Measurements from ENCODE around the gene A2M. TPM values are rescaled to one million over a fixed set of nuclear protein-coding genes. Genes with fewer than 3 reads are reported as not detected.

The A2M gene
- total RNA-seq, 2 experiments from 2014 or later, result not detected

DNA sequence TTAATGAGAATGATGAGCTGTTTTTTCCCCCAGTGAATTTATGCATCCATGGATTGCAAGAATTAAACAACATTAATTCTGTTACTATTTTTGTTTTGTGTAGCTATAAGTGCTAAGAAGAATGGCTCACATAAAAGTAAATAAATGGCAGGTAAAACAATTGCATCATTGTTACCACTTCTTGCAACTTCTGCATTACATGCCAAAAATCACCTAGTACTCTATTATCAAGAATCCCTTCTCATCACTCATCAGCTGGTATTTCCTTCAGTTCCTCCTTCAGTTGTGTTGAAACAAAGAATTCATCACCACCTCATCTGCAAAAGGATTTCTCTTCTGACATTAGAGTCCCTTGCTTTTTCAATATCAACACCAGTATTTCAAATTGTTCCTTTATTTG lies 773 bp downstream of the A2M start:
- ChIA-PET CTCF (interaction anchor here (1.2 kb wide), 1 partner anchor 21 kb away, joined by 5 read pairs; no protein-coding TSS in a partner anchor), POLR2A (no interaction called here)
- no peak overlapping the region for H3K4me3 Mint-ChIP-seq
- intact Hi-C loops (cut with micrococcal nuclease), result no loop called here
- no peak overlapping the region for H3K27ac Mint-ChIP-seq
- H3K9me3 Mint-ChIP-seq, result no peaks in the 10 kb centered on the region
- H3K4me1 Mint-ChIP-seq (ENCODE audit: low read depth), result peaks cover 28% of the 10 kb centered on the region
- H3K36me3 Mint-ChIP-seq, result no peaks in the 10 kb centered on the region
- H3K27me3 Mint-ChIP-seq, result no peaks in the 10 kb centered on the region
- DNase-seq, result no peak

DNA sequence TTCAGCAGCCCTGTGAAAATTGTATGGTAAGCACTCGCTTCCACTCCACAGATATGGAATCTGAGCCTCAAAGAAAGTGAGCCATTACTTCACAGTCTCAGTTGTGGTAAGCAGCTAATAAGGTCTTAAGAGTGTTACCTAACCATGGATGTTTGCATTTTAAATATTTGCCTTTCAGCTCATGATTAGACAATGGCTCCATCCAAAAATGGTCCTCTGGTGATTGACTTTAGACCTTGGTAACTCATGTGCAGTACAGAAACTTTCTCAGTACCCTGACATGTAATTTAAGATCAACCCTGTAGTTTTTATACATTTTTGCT lies 1.8 kb downstream of the A2M start:
- H3K4me3 Mint-ChIP-seq, result no peak overlapping the region
- H3K27me3 Mint-ChIP-seq, result no peaks in the 10 kb centered on the region
- H3K36me3 Mint-ChIP-seq, result no peaks in the 10 kb centered on the region
- no peak for DNase-seq
- ChIA-PET POLR2A (no interaction called here), CTCF (no interaction called here)
- H3K9me3 Mint-ChIP-seq, result no peaks in the 10 kb centered on the region
- intact Hi-C loops (cut with micrococcal nuclease), result no loop called here
- H3K4me1 Mint-ChIP-seq (ENCODE audit: low read depth), result peaks cover 28% of the 10 kb centered on the region
- H3K27ac Mint-ChIP-seq, result no peak overlapping the region

DNA sequence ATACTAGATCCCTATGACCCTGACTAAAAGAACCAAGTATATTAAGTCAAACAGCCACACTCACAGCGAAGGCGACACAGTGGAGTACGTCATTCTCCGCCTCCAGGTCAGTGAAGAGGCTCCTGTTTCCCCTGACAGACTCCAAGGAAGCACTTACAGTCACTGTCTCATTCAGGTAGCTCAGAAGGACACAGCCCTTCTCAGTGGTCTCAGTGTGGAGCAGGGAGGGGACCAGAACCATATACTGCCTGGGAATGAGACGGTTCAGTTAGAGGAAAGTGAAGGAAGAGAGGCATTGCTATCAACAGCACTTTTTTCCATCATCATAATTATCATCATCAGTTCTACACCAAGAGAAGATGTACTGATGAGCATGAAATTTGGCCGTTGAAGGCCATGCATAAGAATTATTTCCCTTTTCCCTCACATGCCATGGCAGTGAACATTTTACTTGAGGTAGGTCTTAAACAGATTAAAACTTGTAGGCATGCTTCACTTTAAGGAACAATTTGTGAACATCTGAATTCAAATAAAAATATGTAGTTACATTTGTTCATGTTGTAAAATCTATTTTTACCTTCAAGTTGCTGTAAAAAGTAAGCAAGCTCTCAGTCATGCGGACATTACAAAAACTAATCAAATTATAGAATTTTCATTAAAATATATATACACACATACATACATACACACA lies 2.3 kb downstream of the A2M start:
- H3K9me3 Mint-ChIP-seq, result no peaks in the 10 kb centered on the region
- no peak overlapping the region for H3K27ac Mint-ChIP-seq
- CTCF ChIA-PET, result no interaction called here
- intact Hi-C loops (cut with micrococcal nuclease), result no loop called here
- no peaks in the 10 kb centered on the region for H3K36me3 Mint-ChIP-seq
- POLR2A ChIA-PET, result no interaction called here
- DNase-seq, result no peak
- H3K4me1 Mint-ChIP-seq (ENCODE audit: low read depth), result peaks cover 25% of the 10 kb centered on the region
- H3K27me3 Mint-ChIP-seq, result no peaks in the 10 kb centered on the region
- H3K4me3 Mint-ChIP-seq, result no peak overlapping the region

DNA sequence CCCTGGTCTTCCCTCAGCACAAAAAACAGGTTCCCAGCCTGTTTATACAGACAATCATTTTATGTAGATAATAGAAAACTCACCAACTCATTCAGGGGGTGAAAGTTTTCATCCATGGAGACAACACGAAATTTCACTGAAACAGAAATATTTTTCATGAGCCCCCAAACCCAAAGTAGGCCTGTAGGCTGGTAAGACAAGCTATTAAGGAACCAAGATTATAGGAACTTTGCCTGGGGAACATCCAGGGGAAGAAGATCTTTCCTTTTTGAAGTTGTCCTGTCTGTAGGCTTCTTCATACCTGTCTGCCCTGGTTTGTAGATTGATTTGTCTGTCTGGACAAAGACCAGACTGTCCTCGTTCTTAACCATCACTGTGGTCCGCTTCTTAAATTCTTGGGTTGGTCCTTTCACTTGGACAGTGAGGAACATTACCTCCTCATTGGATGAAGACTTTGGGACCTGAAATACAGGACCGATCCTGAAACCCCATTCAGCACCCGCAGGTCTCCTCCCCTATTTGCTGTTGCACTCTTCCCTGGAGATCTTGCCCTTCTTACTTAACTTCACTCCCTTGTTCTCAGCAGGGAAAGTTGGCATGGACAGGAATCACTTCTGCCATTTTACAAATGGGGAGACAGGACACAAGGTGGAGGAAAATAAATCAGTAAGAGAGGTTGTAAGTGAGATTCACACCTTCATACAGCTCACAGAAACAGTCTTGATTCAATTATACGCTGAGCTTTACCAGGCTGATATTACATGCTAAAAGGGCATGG lies 3.5 kb downstream of the A2M start:
- Mint-ChIP-seq H3K27me3 (no peaks in the 10 kb centered on the region), H3K4me3 (no peak overlapping the region), H3K9me3 (no peaks in the 10 kb centered on the region), H3K36me3 (no peaks in the 10 kb centered on the region), H3K4me1 (ENCODE audit: low read depth) (peaks cover 19% of the 10 kb centered on the region), H3K27ac (no peak overlapping the region)
- ChIA-PET CTCF (interaction anchor here (0.6 kb wide), 1 partner anchor 136 kb away, joined by 3 read pairs; no protein-coding TSS in a partner anchor), POLR2A (no interaction called here)
- DNase-seq, result no peak
- intact Hi-C loops (cut with micrococcal nuclease), result loop anchor here (1.0 kb wide), 1 partner anchor 9 kb away; no protein-coding TSS in a partner anchor

DNA sequence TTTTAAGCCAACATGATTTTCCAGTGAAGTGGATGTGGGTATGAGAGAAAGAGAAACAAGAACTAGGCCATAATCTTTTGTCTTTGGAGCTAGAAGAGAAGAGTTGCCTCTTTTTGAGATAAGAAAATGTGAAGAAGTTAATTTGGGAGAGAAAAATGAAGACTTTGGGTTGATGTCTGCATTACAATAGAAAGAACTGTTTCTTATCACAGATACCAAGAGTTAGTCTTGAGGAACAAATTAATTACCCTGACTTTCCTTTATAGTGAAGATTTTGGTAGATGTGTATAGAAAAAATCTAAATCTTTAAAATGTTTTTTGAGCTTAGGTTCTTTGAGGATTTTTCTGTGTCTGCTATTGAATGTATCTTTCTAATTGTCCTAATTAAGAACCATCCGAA lies 4.2 kb downstream of the A2M start:
- ChIA-PET CTCF (interaction anchor here (0.6 kb wide), 1 partner anchor 654 kb away, joined by 3 read pairs; no protein-coding TSS in a partner anchor), POLR2A (no interaction called here)
- Mint-ChIP-seq H3K9me3 (no peaks in the 10 kb centered on the region), H3K27ac (no peak overlapping the region), H3K36me3 (no peaks in the 10 kb centered on the region), H3K4me1 (ENCODE audit: low read depth) (peaks cover 15% of the 10 kb centered on the region), H3K4me3 (no peak overlapping the region), H3K27me3 (no peaks in the 10 kb centered on the region)
- intact Hi-C loops (cut with micrococcal nuclease), result no loop called here
- DNase-seq, result no peak

GRCh38 chr12:9109737-9110491 lies 5.8 kb downstream of the A2M start:
- H3K36me3 Mint-ChIP-seq, result no peaks in the 10 kb centered on the region
- DNase-seq, result no peak
- H3K27ac Mint-ChIP-seq, result no peak overlapping the region
- no peak overlapping the region for H3K4me3 Mint-ChIP-seq
- ChIA-PET CTCF (no interaction called here), POLR2A (interaction anchor here (0.6 kb wide), 1 partner anchor 109 kb away, joined by 3 read pairs; no protein-coding TSS in a partner anchor)
- peaks cover 11% of the 10 kb centered on the region for H3K4me1 Mint-ChIP-seq (ENCODE audit: low read depth)
- no peaks in the 10 kb centered on the region for H3K27me3 Mint-ChIP-seq
- intact Hi-C loops (cut with micrococcal nuclease), result no loop called here
- H3K9me3 Mint-ChIP-seq, result no peaks in the 10 kb centered on the region

GRCh38 chr12:9109213-9109522 lies 6.6 kb downstream of the A2M start:
- H3K27me3 Mint-ChIP-seq, result no peaks in the 10 kb centered on the region
- no peak overlapping the region for H3K27ac Mint-ChIP-seq

GRCh38 chr12:9108504-9109212 lies 7.1 kb downstream of the A2M start:
- Mint-ChIP-seq H3K36me3 (no peaks in the 10 kb centered on the region), H3K4me3 (no peak overlapping the region), H3K4me1 (ENCODE audit: low read depth) (peaks cover 18% of the 10 kb centered on the region), H3K9me3 (no peaks in the 10 kb centered on the region), H3K27ac (no peak overlapping the region), H3K27me3 (no peaks in the 10 kb centered on the region)
- intact Hi-C loops (cut with micrococcal nuclease), result no loop called here
- CTCF ChIA-PET, result no interaction called here
- no peak for DNase-seq
- POLR2A ChIA-PET, result no interaction called here

More at GRCh38 chr12:9109213-9109522, 6.6 kb downstream of the A2M start:
- no peaks in the 10 kb centered on the region for H3K36me3 Mint-ChIP-seq
- CTCF ChIA-PET, result no interaction called here
- no peak overlapping the region for H3K4me3 Mint-ChIP-seq
- DNase-seq, result no peak
- no peaks in the 10 kb centered on the region for H3K9me3 Mint-ChIP-seq
- POLR2A ChIA-PET, result no interaction called here
- H3K4me1 Mint-ChIP-seq (ENCODE audit: low read depth), result peaks cover 13% of the 10 kb centered on the region
- intact Hi-C loops (cut with micrococcal nuclease), result no loop called here

DNA sequence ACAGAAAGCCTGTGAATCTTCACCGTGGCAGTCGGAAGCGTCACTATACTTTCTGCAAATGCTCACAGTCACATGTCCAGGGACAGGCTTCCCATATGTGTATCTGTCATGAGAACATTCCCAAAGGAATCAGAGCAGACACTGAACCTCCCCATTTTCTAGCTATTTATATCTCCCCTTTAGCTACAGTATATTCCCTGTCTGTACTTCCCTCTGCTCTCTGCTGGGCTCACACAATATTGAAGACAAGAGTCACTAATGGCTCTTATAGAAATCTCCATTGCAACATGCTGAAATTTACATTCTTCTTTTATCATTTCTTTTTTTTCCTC lies 8.2 kb downstream of the A2M start:
- POLR2A ChIA-PET, result no interaction called here
- H3K4me1 Mint-ChIP-seq (ENCODE audit: low read depth), result peaks cover 26% of the 10 kb centered on the region

GRCh38 chr12:9106610-9107541 lies 8.8 kb downstream of the A2M start:
- CTCF ChIA-PET, result no interaction called here
- intact Hi-C loops (cut with micrococcal nuclease), result no loop called here
- Mint-ChIP-seq H3K9me3 (no peaks in the 10 kb centered on the region), H3K27me3 (no peaks in the 10 kb centered on the region), H3K36me3 (no peaks in the 10 kb centered on the region), H3K27ac (no peak overlapping the region), H3K4me1 (ENCODE audit: low read depth) (peaks cover 27% of the 10 kb centered on the region), H3K4me3 (no peak overlapping the region)
- no peak for DNase-seq
- POLR2A ChIA-PET, result no interaction called here

More for the DNA sequence above, 8.2 kb downstream of the A2M start:
- CTCF ChIA-PET, result no interaction called here
- Mint-ChIP-seq H3K4me3 (no peak overlapping the region), H3K36me3 (no peaks in the 10 kb centered on the region), H3K27me3 (no peaks in the 10 kb centered on the region), H3K9me3 (no peaks in the 10 kb centered on the region), H3K27ac (no peak overlapping the region)
- intact Hi-C loops (cut with micrococcal nuclease), result no loop called here
- DNase-seq, result no peak

GRCh38 chr12:9106067-9106466 lies 9.7 kb downstream of the A2M start:
- Mint-ChIP-seq H3K36me3 (no peaks in the 10 kb centered on the region), H3K4me3 (no peak overlapping the region), H3K4me1 (ENCODE audit: low read depth) (peaks cover 27% of the 10 kb centered on the region), H3K27me3 (no peaks in the 10 kb centered on the region), H3K9me3 (no peaks in the 10 kb centered on the region), H3K27ac (no peak overlapping the region)
- no peak for DNase-seq
- intact Hi-C loops (cut with micrococcal nuclease), result no loop called here
- CTCF ChIA-PET, result no interaction called here
- POLR2A ChIA-PET, result no interaction called here
